K562 (cell line): Measurements from ENCODE around the gene SVBP. TPM values are rescaled to one million over a fixed set of nuclear protein-coding genes. Genes with fewer than 3 reads are reported as not detected.

Experiments
- ATAC-seq: fragments of 200-7000 bp; cut with Tn5 transposase; 3 replicates; pipeline ENCODE4 v1.9.1; 2020; ENCODE audit warnings: moderate library complexity
- BruUV-seq: library from RNA; stranded (reverse); fragments of 400-500 nt; replicated peaks from 2 replicates; lab custom pipeline; 2021; lab: Mats Ljungman, UMichigan
- CTCF ChIA-PET: fragments of 300-600 bp; formaldehyde crosslinking; extraction: SDS; loops from one replicate; lab custom pipeline; 2021; ENCODE audit warnings: low intra/inter-chr PET ratio; lab: Yijun Ruan, JAX
- POLR2A ChIA-PET: fragments of 300-600, 350-650 bp; sonication (Branson Sonifier 250); formaldehyde crosslinking; extraction: SDS; loops from one replicate; lab custom pipeline; 2021; ENCODE audit warnings: antibody characterized with exemption, inconsistent platforms; lab: Yijun Ruan, JAX
- DNase-seq, 4 experiments: peaks; one replicate each; pipeline versions ENCODE4 v3.0.0 to v3.0.0-alpha.2; 2011 to 2018; ENCODE audit warnings: low spot score in 3 of 4, mixed read lengths in 3 of 4; ENCODE audit errors: extremely low read depth in 1 of 4
- FAIRE-seq: peaks from 2 replicates; lab custom pipeline; 2011; peaks lifted over from hg19 to GRCh38; lab: Jason Lieb, UNC
- H2AFZ ChIP-seq: 2 replicates; pipeline ENCODE4 v1.6.0; 2011; ENCODE audit warnings: low read depth, low read length, control low read depth, inconsistent platforms
- H3K27ac ChIP-seq: fragments of 200-600 bp; 3 replicates; pipeline ENCODE4 v1.8.0; 2011; ENCODE audit warnings: low read depth, mild to moderate bottlenecking, control low read depth, inconsistent platforms, low read length, moderate library complexity, mixed read lengths; ENCODE audit errors: extremely low read depth
- H3K27me3 ChIP-seq, 2 experiments: fragments of 300-600 bp in 1 of 2; 2 replicates in 1 of 2; 3 replicates in 1 of 2; pipeline versions ENCODE4 v1.6.0 to v1.8.0; 2011; ENCODE audit warnings: inconsistent platforms in 2 of 2, low read length in 2 of 2, mild to moderate bottlenecking in 1 of 2, mixed read lengths in 1 of 2, moderate library complexity in 1 of 2; ENCODE audit not compliant: control insufficient read depth in 2 of 2, insufficient read depth in 2 of 2
- H3K36me3 ChIP-seq: fragments of 300-600 bp; 3 replicates; pipeline ENCODE4 v1.8.0; 2011; ENCODE audit warnings: mild to moderate bottlenecking, low read length, inconsistent platforms; ENCODE audit not compliant: control insufficient read depth, insufficient read depth
- H3K4me1 ChIP-seq, 2 experiments: fragments of 200-600 bp in 1 of 2; replicated peaks in 1 of 2; 2 replicates in 1 of 2; 3 replicates in 1 of 2; pipeline versions ENCODE4 v1.5.1 to v1.8.0; 2011; ENCODE audit warnings: inconsistent platforms in 2 of 2, low read length in 2 of 2, mild to moderate bottlenecking in 1 of 2, mixed read lengths in 1 of 2, moderate library complexity in 1 of 2; ENCODE audit not compliant: control insufficient read depth in 2 of 2, insufficient read depth in 2 of 2
- H3K4me2 ChIP-seq: 2 replicates; pipeline ENCODE4 v1.6.1; 2011; ENCODE audit warnings: low read length, control low read depth, inconsistent platforms, mixed read lengths; ENCODE audit not compliant: insufficient read depth
- H3K4me3 ChIP-seq: fragments of 200-600 bp; sonication (generic), shearing (Covaris generic); 2 replicates; pipeline ENCODE4 v1.5.1; 2016; ENCODE audit warnings: control low read depth, inconsistent platforms
- H3K79me2 ChIP-seq: fragments of 200-600 bp; 3 replicates; pipeline ENCODE4 v1.8.0; 2011; ENCODE audit warnings: low read length, inconsistent platforms; ENCODE audit not compliant: control insufficient read depth, insufficient read depth
- H3K9ac ChIP-seq, 2 experiments: 2 replicates each; pipeline versions ENCODE4 v1.6.0 to v1.6.1; 2011; ENCODE audit warnings: low read depth in 2 of 2, low read length in 2 of 2, control low read depth in 1 of 2, inconsistent platforms in 1 of 2, mild to moderate bottlenecking in 1 of 2, mixed read lengths in 1 of 2; ENCODE audit not compliant: insufficient read depth in 1 of 2
- H3K9me1 ChIP-seq: one replicate; pipeline ENCODE4 v1.6.0; 2011; ENCODE audit warnings: inconsistent platforms, mild to moderate bottlenecking, low read length, moderate library complexity; ENCODE audit not compliant: control insufficient read depth, insufficient read depth
- H3K9me3 ChIP-seq: replicated peaks from 2 replicates; pipeline ENCODE4 v1.5.1; 2011; ENCODE audit warnings: low read depth, low read length, inconsistent platforms; ENCODE audit not compliant: control insufficient read depth, insufficient read depth
- H4K20me1 ChIP-seq: replicated peaks from 2 replicates; pipeline ENCODE4 v1.6.1; 2011; ENCODE audit warnings: low read length, inconsistent platforms, mixed read lengths; ENCODE audit not compliant: control insufficient read depth, insufficient read depth
- ARNT ChIP-seq, 2 experiments: fragments of 450-650 bp; IDR thresholded peaks; 2 replicates each; pipeline ENCODE4 v1.6.1; 2016; ENCODE audit warnings: mild to moderate bottlenecking in 1 of 2
- ATF1 ChIP-seq, 2 experiments: fragments of 450-650 bp in 1 of 2; IDR thresholded peaks; 2 replicates each; pipeline ENCODE4 v1.6.1; 2016; ENCODE audit warnings: missing compliant biosample characterization in 1 of 2, missing genetic modification characterization in 1 of 2
- ATF3 ChIP-seq, 2 experiments: fragments of 450-650 bp in 1 of 2; sonication (generic) in 1 of 2; formaldehyde crosslinking in 1 of 2; IDR thresholded peaks in 1 of 2; conservative IDR thresholded peaks in 1 of 2; 2 replicates each; pipeline versions ENCODE4 v1.6.1 to v1.8.1; 2016 to 2023; ENCODE audit warnings: mild to moderate bottlenecking in 2 of 2, moderate library complexity in 2 of 2, inconsistent platforms in 1 of 2, missing genetic modification reagents in 1 of 2
- ATF7 ChIP-seq: fragments of 450-650 bp; IDR thresholded peaks from 2 replicates; pipeline ENCODE4 v1.7.1; 2014; ENCODE audit warnings: mild to moderate bottlenecking, moderate library complexity
- BHLHE40 ChIP-seq: IDR thresholded peaks from 2 replicates; pipeline ENCODE4 v1.6.1; 2011; ENCODE audit warnings: low read length, improper control_type of control experiment
- CTBP1 ChIP-seq: fragments of 450-650 bp; IDR thresholded peaks from 2 replicates; pipeline ENCODE4 v1.6.1; 2016; ENCODE audit warnings: borderline replicate concordance
- FOXA3 ChIP-seq, 2 experiments: fragments of 450-650 bp in 1 of 2; sonication (generic) in 1 of 2; formaldehyde crosslinking; IDR thresholded peaks in 1 of 2; conservative IDR thresholded peaks in 1 of 2; 2 replicates each; pipeline versions ENCODE4 v1.4.0 to v1.8.0; 2020 to 2022; ENCODE audit warnings: mild to moderate bottlenecking in 2 of 2, missing genetic modification reagents in 1 of 2
- MTA3 ChIP-seq: fragments of 450-650 bp; formaldehyde crosslinking; IDR thresholded peaks from 2 replicates; pipeline ENCODE4 v1.6.1; 2017; ENCODE audit warnings: mild to moderate bottlenecking, borderline replicate concordance
- NCOR1 ChIP-seq: fragments of 450-650 bp; IDR thresholded peaks from 2 replicates; pipeline ENCODE4 v1.6.1; 2016; ENCODE audit warnings: mild to moderate bottlenecking, moderate library complexity
- NR2C2 ChIP-seq, 2 experiments: fragments of 200-800 bp in 1 of 2; sonication (Bioruptor generic) in 1 of 2; sonication (generic) in 1 of 2; formaldehyde crosslinking in 1 of 2; IDR thresholded peaks; 2 replicates each; pipeline versions ENCODE4 v1.6.1 to v1.8.0; 2016 to 2022; ENCODE audit warnings: mild to moderate bottlenecking in 1 of 2, missing compliant biosample characterization in 1 of 2, missing genetic modification characterization in 1 of 2, missing genetic modification reagents in 1 of 2
- RCOR1 ChIP-seq, 2 experiments: IDR thresholded peaks; 2 replicates each; pipeline ENCODE4 v1.6.1; 2012; ENCODE audit warnings: low read depth in 2 of 2, low read length in 2 of 2, borderline replicate concordance in 1 of 2, improper control_type of control experiment in 1 of 2
- SMARCA4 ChIP-seq: fragments of 450-650 bp; IDR thresholded peaks from 2 replicates; pipeline ENCODE4 v1.6.1; 2016
- SP2 ChIP-seq: IDR thresholded peaks from 2 replicates; pipeline ENCODE4 v1.6.1; 2011; ENCODE audit warnings: mild to moderate bottlenecking, low read depth, low read length, moderate library complexity; ENCODE audit not compliant: poor library complexity, severe bottlenecking; ENCODE audit errors: extremely low read depth
- SRF ChIP-seq, 2 experiments: fragments of 250-450, 450-650 bp in 1 of 2; sonication (Bioruptor Pico) in 1 of 2; sonication (generic) in 1 of 2; formaldehyde crosslinking; IDR thresholded peaks; 2 replicates each; pipeline versions ENCODE4 v1.5.0 to v1.5.1; 2020 to 2022; ENCODE audit warnings: mild to moderate bottlenecking in 1 of 2, missing genetic modification reagents in 1 of 2
- TARDBP ChIP-seq: fragments of 450-650 bp; IDR thresholded peaks from 2 replicates; pipeline ENCODE4 v1.6.1; 2016
- ZBTB17 ChIP-seq: fragments of 450-650 bp; formaldehyde crosslinking; IDR thresholded peaks from 2 replicates; pipeline ENCODE4 v1.4.0; 2020; ENCODE audit warnings: mild to moderate bottlenecking
- ZNF668 ChIP-seq: fragments of 250-450 bp; sonication (Bioruptor Pico); IDR thresholded peaks from 2 replicates; pipeline ENCODE4 v1.8.0; 2022; ENCODE audit warnings: mild to moderate bottlenecking, inconsistent platforms
- WGBS: fragments of 100-300 bp; shearing (Covaris generic); methylation state at CpG from one replicate; pipeline ENCODE4 v1.1.6; 2016; ENCODE audit warnings: low coverage, mixed read lengths; ENCODE audit not compliant: insufficient coverage; ENCODE audit errors: missing lambda C conversion rate; 5-methylcytosine and 5-hydroxymethylcytosine counted together
- in situ Hi-C: fragments of 300-500 bp; cut with MboI; formaldehyde crosslinking; loops from 4 replicates; pipeline ENCODE4 v1.15.0; 2018; ENCODE audit warnings: inconsistent platforms, mixed read lengths
- intact Hi-C: fragments of 100-400 bp; cut with micrococcal nuclease; formaldehyde crosslinking; loops from 2 replicates; pipeline ENCODE4 v1.14.2; 2022
- polyA plus RNA-seq, 8 experiments: library from polyadenylated mRNA; depleted of rRNA in 4 of 8; stranded (reverse) in 5 of 8; unstranded in 3 of 8; fragments of >200 nt; fragmentation: Nextera tagmentation in 2 of 8; fragmentation: Illumina TruSeq in 1 of 8; extraction: Ambion mirVana in 2 of 8; extraction: Trizol in 1 of 8; gene quantifications; 2 replicates each; pipeline versions ENCODE4 v1.2.1 to v1.2.3, GENCODE V29; 2011 to 2014; ENCODE audit warnings: inconsistent platforms in 1 of 8, missing spikeins in 1 of 8
- total RNA-seq, 7 experiments: library from RNA; depleted of rRNA in 6 of 7; stranded (reverse); fragments of >200 nt in 6 of 7; fragmentation: Illumina TruSeq in 2 of 7; extraction: Trizol in 2 of 7; gene quantifications; 2 replicates each; pipeline versions ENCODE4 v1.2.1 to v1.2.3, GENCODE V29; 2011 to 2021; ENCODE audit warnings: low replicate concordance in 1 of 7
- TF ChIP-seq, protein P1 (sequence below), 2 experiments: IDR thresholded peaks in 1 of 2; conservative IDR thresholded peaks in 1 of 2; 2 replicates each; pipeline ENCODE4 v1.6.1; 2016; ENCODE audit warnings: low read depth in 2 of 2, mild to moderate bottlenecking in 1 of 2, missing compliant biosample characterization in 1 of 2, missing genetic modification characterization in 1 of 2, moderate library complexity in 1 of 2

Gene SVBP
- total and polyA plus RNA-seq, 9 of the 15 experiments (the other 6 are each of a cell fraction or from before 2014, with no cell fraction given): 31.7 to 49.7 (median 40.0) TPM

DNA sequence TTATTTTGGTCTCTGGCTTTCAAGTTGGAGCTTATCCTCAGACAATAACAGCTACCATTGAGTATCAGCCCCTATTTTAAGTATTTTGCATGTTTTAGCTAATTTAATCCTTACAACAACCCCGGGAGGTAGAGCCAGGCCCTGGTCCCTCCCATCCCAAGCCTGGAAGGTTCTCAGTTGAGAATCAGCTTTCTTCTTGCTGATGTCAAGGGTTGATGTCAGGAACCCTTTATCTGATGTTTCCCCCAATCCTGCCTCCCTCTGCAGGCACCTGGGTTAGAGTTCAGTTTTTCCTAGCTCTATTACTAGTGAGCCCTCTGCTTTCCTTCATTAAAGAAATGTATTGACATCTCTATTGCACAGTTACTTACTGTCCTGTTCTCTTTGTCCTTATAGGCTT is 3.6 kb upstream of the SVBP start:
- peak overlapping the region in 1 of 2 experiments; percentile 0; a peak in 2 of 4 replicates for H3K9ac ChIP-seq
- no peak for ATAC-seq
- 17% methylated on average over 1 of the region's 1 CpG for WGBS
- H3K79me2 ChIP-seq: peaks cover 42% of the 10 kb centered on the region
- no TSS peak for BruUV-seq
- H3K36me3 ChIP-seq: peaks cover 3% of the 10 kb centered on the region; the same call in 1 of the 3 replicates
- FAIRE-seq: no peak
- H3K9me1 ChIP-seq: no peaks in the 10 kb centered on the region
- H3K4me1 ChIP-seq: peaks cover 28 to 68% of the 10 kb centered on the region in 2 experiments
- H3K27ac ChIP-seq: peak overlapping the region; percentile 19; the same call in 2 of the 3 replicates
- in situ Hi-C loops: no loop called here
- ChIA-PET POLR2A (interaction anchor here (0.6 to 8.7 kb wide), 12 partner anchors 8 to 240 kb away, joined by 3 to 76 read pairs (median 4); partner anchors contain the start of gene ZNF691), CTCF (no interaction called here)
- no peaks in the 10 kb centered on the region for H3K27me3 ChIP-seq
- H3K4me2 ChIP-seq: no peak overlapping the region; the same call in 1 of the 2 replicates
- intact Hi-C loops: loop anchor here (5.0 kb wide), 1 partner anchor 141 kb away; no protein-coding TSS in a partner anchor
- H2AFZ ChIP-seq: peak overlapping the region; percentile 3; the same call in 1 of the 2 replicates
- H4K20me1 ChIP-seq: no peaks in the 10 kb centered on the region
- peak in 1 of 4 experiments; percentile 55 for DNase-seq
- H3K4me3 ChIP-seq: no peak overlapping the region
- H3K9me3 ChIP-seq: no peaks in the 10 kb centered on the region
- TF ChIP-seq FOXA3 (CRISPR knock-in tag; conservative IDR thresholded peaks at IDR 0.05 in 1 of 2, IDR thresholded peaks at IDR 0.05 in 1 of 2) (no peak), ATF1 (CRISPR knock-in tag; IDR thresholded peaks at IDR 0.05) (no peak), ATF1 (tag; IDR thresholded peaks at IDR 0.05) (peak; percentile 54), CTBP1 (peak; percentile 36; the same call in 1 of the 2 replicates), NCOR1 (no peak), ZNF668 (CRISPR knock-in tag) (no peak), ARNT (IDR thresholded peaks at IDR 0.05) (no peak), SMARCA4 (peak; percentile 16; the same call in 1 of the 2 replicates), MTA3 (peak; percentile 25; the same call in 1 of the 2 replicates), ATF3 (IDR thresholded peaks at IDR 0.05) (no peak), ATF3 (CRISPR knock-in tag; conservative IDR thresholded peaks at IDR 0.05) (0 out of 2 replicates have a peak, but pooled peaks have one; percentile 20), SRF (CRISPR knock-in tag; IDR thresholded peaks at IDR 0.05) (peak in 1 of 2 experiments; percentile 56; a peak in 1 of 4 replicates), SP2 (no peak), RCOR1 (IDR thresholded peaks at IDR 0.05; ENCODE audit: borderline replicate concordance in 1 of 2, low read depth in 2 of 2, low read length in 2 of 2) (peak in 1 of 2 experiments; percentile 34; a peak in 1 of 4 replicates), TARDBP (no peak), NR2C2 (CRISPR knock-in tag; IDR thresholded peaks at IDR 0.05) (no peak), NR2C2 (tag; IDR thresholded peaks at IDR 0.05) (peak; percentile 38), ATF7 (peak; percentile 19; the same call in 1 of the 2 replicates), BHLHE40 (no peak), ZBTB17 (CRISPR knock-in tag) (no peak)
- TF ChIP-seq, protein P1, sequence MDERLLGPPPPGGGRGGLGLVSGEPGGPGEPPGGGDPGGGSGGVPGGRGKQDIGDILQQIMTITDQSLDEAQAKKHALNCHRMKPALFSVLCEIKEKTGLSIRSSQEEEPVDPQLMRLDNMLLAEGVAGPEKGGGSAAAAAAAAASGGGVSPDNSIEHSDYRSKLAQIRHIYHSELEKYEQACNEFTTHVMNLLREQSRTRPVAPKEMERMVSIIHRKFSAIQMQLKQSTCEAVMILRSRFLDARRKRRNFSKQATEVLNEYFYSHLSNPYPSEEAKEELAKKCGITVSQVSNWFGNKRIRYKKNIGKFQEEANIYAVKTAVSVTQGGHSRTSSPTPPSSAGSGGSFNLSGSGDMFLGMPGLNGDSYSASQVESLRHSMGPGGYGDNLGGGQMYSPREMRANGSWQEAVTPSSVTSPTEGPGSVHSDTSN (CRISPR knock-in tag; IDR thresholded peaks at IDR 0.05; ENCODE audit: low read depth): no peak
- TF ChIP-seq, protein P1 (tag; conservative IDR thresholded peaks at IDR 0.05; ENCODE audit: low read depth): no peak
